ENCODE results near the gene SIVA1. TPM values are rescaled to one million over a fixed set of nuclear protein-coding genes. Genes with fewer than 3 reads are reported as not detected.

SIVA1 gene
- total and polyA plus RNA-seq, 2 of the 8 experiments (the other 6 are each of a cell fraction or from before 2014, with no cell fraction given), result 123 to 589 TPM

GRCh38 chr14:104739546-104740516 is 13.1 kb upstream of the SIVA1 start (continued):
- TF ChIP-seq CHD7 (IDR thresholded peaks at IDR 0.05; ENCODE audit: insufficient replicate concordance, low read length) (no peak), MAFK (IDR thresholded peaks at IDR 0.05; ENCODE audit: low read depth, low read length) (no peak), CHD2 (IDR thresholded peaks at IDR 0.05; ENCODE audit: low read length) (no peak), CEBPB (IDR thresholded peaks at IDR 0.05; ENCODE audit: low read depth, low read length) (no peak), PHF8 (conservative IDR thresholded peaks at IDR 0.05; ENCODE audit: low read depth, low read length) (no peak), CBX8 (IDR thresholded peaks at IDR 0.05; ENCODE audit: borderline replicate concordance, low read depth, low read length) (no peak), TEAD4 (IDR thresholded peaks at IDR 0.05; ENCODE audit: low read depth, low read length) (no peak), RNF2 (IDR thresholded peaks at IDR 0.05; ENCODE audit: borderline replicate concordance, low read depth, low read length, missing control alignments, poor library complexity, severe bottlenecking) (no peak)
